GM12878 (cell line): ENCODE results near the gene B4GALT3. TPM values are rescaled to one million over a fixed set of nuclear protein-coding genes. Genes with fewer than 3 reads are reported as not detected.

Experiments
- ATAC-seq: fragments of 200-7000 bp; cut with Tn5 transposase; 3 replicates; pipeline ENCODE4 v1.9.1; 2020; ENCODE audit warnings: mild to moderate bottlenecking, moderate library complexity
- BruUV-seq: library from RNA; stranded (reverse); fragments of 400-500 nt; replicated peaks from 2 replicates; lab custom pipeline; 2021; lab: Mats Ljungman, UMichigan
- CTCF ChIA-PET: fragments of 300-600 bp; sonication (Branson Sonifier 250); formaldehyde crosslinking; extraction: SDS; loops from one replicate; lab custom pipeline; 2021; ENCODE audit warnings: inconsistent platforms; lab: Yijun Ruan, JAX
- POLR2A ChIA-PET: fragments of 350-600 bp; formaldehyde crosslinking; extraction: SDS; loops from one replicate; lab custom pipeline; 2021; ENCODE audit warnings: inconsistent platforms; lab: Charles Lee
- RAD21 ChIA-PET: fragments of 300-600 bp; sonication (Branson Sonifier 250); formaldehyde crosslinking; loops from one replicate; lab custom pipeline; 2023; ENCODE audit warnings: antibody characterized with exemption; ENCODE audit not compliant: unreplicated experiment; lab: Charles Lee
- SMC1A ChIA-PET: fragments of 300-600 bp; sonication (Branson Sonifier 250); formaldehyde crosslinking; loops from one replicate; lab custom pipeline; 2023; ENCODE audit not compliant: unreplicated experiment, uncharacterized antibody; lab: Charles Lee
- DNase-seq: peaks from one replicate; pipeline ENCODE4 v3.0.0-alpha.2; 2011; ENCODE audit warnings: low read depth, low spot score
- FAIRE-seq: peaks from 3 replicates; lab custom pipeline; 2011; peaks lifted over from hg19 to GRCh38; lab: Jason Lieb, UNC
- H2AFZ ChIP-seq: 2 replicates; pipeline ENCODE4 v1.6.0; 2011; ENCODE audit warnings: low read depth, low read length, control low read depth; ENCODE audit not compliant: control insufficient read depth
- H3K27ac ChIP-seq: 2 replicates; pipeline ENCODE4 v1.5.1; 2011; ENCODE audit warnings: control low read depth; ENCODE audit not compliant: control insufficient read depth, insufficient read depth
- H3K27me3 ChIP-seq, 2 experiments: replicated peaks in 1 of 2; 2 replicates each; pipeline versions ENCODE4 v1.6.0 to v1.6.1; 2011; ENCODE audit warnings: low read length in 1 of 2; ENCODE audit not compliant: control insufficient read depth in 2 of 2, insufficient read depth in 2 of 2
- H3K36me3 ChIP-seq, 2 experiments: 2 replicates each; pipeline ENCODE4 v1.5.1; 2011; ENCODE audit warnings: low read length in 1 of 2; ENCODE audit not compliant: control insufficient read depth in 2 of 2, insufficient read depth in 2 of 2
- H3K4me1 ChIP-seq: 2 replicates; pipeline ENCODE4 v1.6.1; 2011; ENCODE audit warnings: mild to moderate bottlenecking, low read length, moderate library complexity, mixed read lengths; ENCODE audit not compliant: control insufficient read depth, insufficient read depth
- H3K4me2 ChIP-seq: 2 replicates; pipeline ENCODE4 v1.6.0; 2011; ENCODE audit warnings: control low read depth; ENCODE audit not compliant: control insufficient read depth, insufficient read depth
- H3K4me3 ChIP-seq: fragments of 200-600 bp; sonication (generic); 2 replicates; pipeline ENCODE4 v1.5.1; 2016
- H3K79me2 ChIP-seq: 2 replicates; pipeline ENCODE4 v1.6.0; 2011; ENCODE audit warnings: low read length; ENCODE audit not compliant: control insufficient read depth, insufficient read depth
- H3K9ac ChIP-seq: 2 replicates; pipeline ENCODE4 v1.8.0; 2011; ENCODE audit warnings: low read length, control low read depth, mixed read lengths; ENCODE audit not compliant: control insufficient read depth, insufficient read depth
- H3K9me3 ChIP-seq: replicated peaks from 3 replicates; pipeline ENCODE4 v1.5.1; 2011; ENCODE audit warnings: mild to moderate bottlenecking, low read length; ENCODE audit not compliant: control insufficient read depth, insufficient read depth
- H4K20me1 ChIP-seq: 2 replicates; pipeline ENCODE4 v1.6.0; 2011; ENCODE audit not compliant: control insufficient read depth, insufficient read depth
- ATF7 ChIP-seq: fragments of 450-650 bp; IDR thresholded peaks from 2 replicates; pipeline ENCODE4 v1.6.1; 2016; ENCODE audit warnings: low read depth, mild to moderate bottlenecking
- BHLHE40 ChIP-seq, 2 experiments: fragments of 450-650 bp in 1 of 2; IDR thresholded peaks; 2 replicates each; pipeline ENCODE4 v1.6.1; 2011 to 2017; ENCODE audit warnings: low read depth in 2 of 2, borderline replicate concordance in 1 of 2, improper control_type of control experiment in 1 of 2, low read length in 1 of 2, mild to moderate bottlenecking in 1 of 2
- CHD1 ChIP-seq: IDR thresholded peaks from 2 replicates; pipeline ENCODE4 v1.6.1; 2012; ENCODE audit warnings: low read depth, low read length, improper control_type of control experiment
- IRF4 ChIP-seq: IDR thresholded peaks from 2 replicates; pipeline ENCODE4 v1.6.1; 2011; ENCODE audit warnings: low read depth, low read length
- KLF5 ChIP-seq: fragments of 450-650 bp; IDR thresholded peaks from 2 replicates; pipeline ENCODE4 v1.6.1; 2014; ENCODE audit warnings: mild to moderate bottlenecking; ENCODE audit not compliant: partially characterized antibody
- MTA3 ChIP-seq: IDR thresholded peaks from 2 replicates; pipeline ENCODE4 v1.6.1; 2012; ENCODE audit warnings: low read length, inconsistent platforms, borderline replicate concordance
- NBN ChIP-seq: fragments of 450-650 bp; IDR thresholded peaks from 2 replicates; pipeline ENCODE4 v1.6.1; 2016
- NFXL1 ChIP-seq: fragments of 450-650 bp; IDR thresholded peaks from 2 replicates; pipeline ENCODE4 v1.6.1; 2017; ENCODE audit warnings: antibody characterized with exemption, mild to moderate bottlenecking, borderline replicate concordance
- POLR2AphosphoS2 ChIP-seq: IDR thresholded peaks from 2 replicates; pipeline ENCODE4 v1.6.1; 2011; ENCODE audit warnings: low read depth, mild to moderate bottlenecking, low read length, improper control_type of control experiment, moderate library complexity
- RAD21 ChIP-seq: IDR thresholded peaks from 2 replicates; pipeline ENCODE4 v1.6.1; 2011; ENCODE audit warnings: mild to moderate bottlenecking, low read depth, low read length, moderate library complexity; ENCODE audit not compliant: insufficient read depth
- RBBP5 ChIP-seq: fragments of 200-600 bp; sonication (generic); conservative IDR thresholded peaks from 2 replicates; pipeline ENCODE4 v1.6.1; 2016
- SIX5 ChIP-seq: IDR thresholded peaks from 2 replicates; pipeline ENCODE4 v1.6.1; 2011; ENCODE audit warnings: mild to moderate bottlenecking, low read depth, low read length, moderate library complexity; ENCODE audit not compliant: severe bottlenecking
- SMC3 ChIP-seq: IDR thresholded peaks from 2 replicates; pipeline ENCODE4 v1.6.1; 2011; ENCODE audit warnings: low read length, improper control_type of control experiment, borderline replicate concordance
- SPI1 ChIP-seq: IDR thresholded peaks from 2 replicates; pipeline ENCODE4 v1.6.1; 2011; ENCODE audit warnings: low read depth, mild to moderate bottlenecking, low read length, moderate library complexity, borderline replicate concordance; ENCODE audit not compliant: insufficient read depth
- YY1 ChIP-seq: IDR thresholded peaks from 2 replicates; pipeline ENCODE4 v1.6.1; 2011; ENCODE audit warnings: low read depth, mild to moderate bottlenecking, low read length
- WGBS: methylation state at CpG from one replicate; pipeline ENCODE4 v1.1.6; 2016; ENCODE audit warnings: low lambda C conversion rate; ENCODE audit not compliant: insufficient replicate concordance, insufficient coverage; ENCODE audit errors: missing lambda C conversion rate; 5-methylcytosine and 5-hydroxymethylcytosine counted together
- in situ Hi-C: fragments of 300-500 bp; cut with MboI; formaldehyde crosslinking; loops from 9 replicates; pipeline ENCODE4 v1.14.3; 2018; ENCODE audit warnings: mixed read lengths
- intact Hi-C: fragments of 100-400 bp; cut with micrococcal nuclease; formaldehyde crosslinking; loops from one replicate; pipeline ENCODE4 v1.14.2; 2022; ENCODE audit not compliant: unreplicated experiment
- polyA plus RNA-seq, 11 experiments: library from polyadenylated mRNA; depleted of rRNA in 4 of 11; unstranded in 6 of 11; stranded (reverse) in 5 of 11; fragments of >200 nt; fragmentation: Nextera tagmentation in 4 of 11; fragmentation: Illumina TruSeq in 1 of 11; extraction: Ambion mirVana in 4 of 11; extraction: Trizol in 1 of 11; gene quantifications; 1 replicate in 1 of 11; 2 replicates in 10 of 11; pipeline versions ENCODE4 v1.2.1 to v1.2.3, GENCODE V29; 2011 to 2016; ENCODE audit warnings: inconsistent platforms in 2 of 11, missing spikeins in 2 of 11, low read depth in 1 of 11
- total RNA-seq, 4 experiments: library from RNA; depleted of rRNA in 3 of 4; stranded (reverse); fragments of >200 nt in 3 of 4; fragmentation: Illumina TruSeq in 1 of 4; extraction: Trizol in 1 of 4; gene quantifications; 2 replicates each; pipeline versions ENCODE4 v1.2.1 to v1.2.3, GENCODE V29; 2013 to 2021
- TF ChIP-seq, protein P1 (sequence below), 3 experiments: IDR thresholded peaks in 2 of 3; conservative IDR thresholded peaks in 1 of 3; 2 replicates each; pipeline ENCODE4 v1.5.1; 2011; ENCODE audit warnings: low read depth in 3 of 3, low read length in 3 of 3, mild to moderate bottlenecking in 3 of 3, control low read depth in 2 of 3, moderate library complexity in 2 of 3, inconsistent platforms in 1 of 3, mixed read lengths in 1 of 3; ENCODE audit not compliant: control insufficient read depth in 2 of 3, insufficient read depth in 1 of 3; ENCODE audit errors: extremely low read depth in 1 of 3
- TF ChIP-seq, protein P2 (sequence below): fragments of 150-350 bp; IDR thresholded peaks from 2 replicates; pipeline ENCODE4 v1.6.1; 2014; ENCODE audit warnings: mild to moderate bottlenecking, low read depth, low read length

B4GALT3 gene
- total and polyA plus RNA-seq, 10 of the 15 experiments (the other 5 are each of a cell fraction or from before 2014, with no cell fraction given): 27.1 to 58.9 (median 42.6) TPM

DNA sequence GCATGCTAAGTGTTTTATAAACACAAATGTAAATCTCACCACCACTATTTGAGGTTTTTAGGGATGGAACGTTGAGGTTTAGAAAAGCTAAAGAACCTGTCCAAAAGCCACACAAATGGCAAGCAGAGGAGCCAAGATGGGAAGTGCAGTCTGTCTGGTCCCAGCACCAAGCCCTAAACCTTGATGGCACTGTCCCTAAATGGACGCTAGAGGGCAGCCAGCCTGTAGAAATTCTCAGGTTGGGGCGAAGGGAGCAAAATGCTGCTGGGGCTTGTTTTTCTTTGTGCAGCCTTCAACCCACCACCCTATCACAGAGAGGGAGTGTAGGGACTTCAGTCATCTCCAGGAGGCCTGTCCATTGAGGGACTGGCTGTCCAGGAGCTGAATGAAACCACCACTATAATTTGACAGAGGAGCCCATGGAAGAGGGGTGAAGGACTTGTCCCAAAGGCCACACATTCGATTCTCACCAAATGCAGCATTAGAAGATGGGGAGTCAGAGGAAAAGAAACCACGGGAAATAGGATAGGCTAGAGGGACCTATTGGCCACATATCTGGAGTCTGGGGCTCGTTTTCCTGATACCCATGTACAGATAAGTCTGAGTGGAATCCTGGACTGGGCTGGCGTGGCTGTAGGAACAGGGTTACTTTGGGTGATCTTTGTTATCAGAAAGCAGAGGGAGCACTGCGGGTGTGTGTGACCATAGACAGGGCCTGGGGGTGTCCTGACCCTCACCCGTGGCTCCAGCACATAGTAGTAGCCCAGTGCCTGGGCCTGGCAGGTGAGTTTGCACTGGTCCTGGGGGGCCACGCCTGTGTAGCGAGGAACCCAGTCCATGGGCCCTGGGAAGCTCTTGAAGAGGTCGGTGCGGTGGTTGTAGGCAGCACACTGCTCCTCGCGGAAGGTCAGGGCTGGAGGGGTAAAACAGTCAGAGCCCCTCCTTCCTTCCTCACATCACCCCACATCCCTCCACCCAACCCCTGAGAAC, 15.5 kb upstream of the B4GALT3 start:
- peak; percentile 88 for FAIRE-seq
- peak; percentile 49; the same call in 1 of the 2 replicates for TF ChIP-seq SPI1
- TF ChIP-seq SMC3: peak; percentile 82
- no peak for TF ChIP-seq MTA3
- TF ChIP-seq, protein P1, sequence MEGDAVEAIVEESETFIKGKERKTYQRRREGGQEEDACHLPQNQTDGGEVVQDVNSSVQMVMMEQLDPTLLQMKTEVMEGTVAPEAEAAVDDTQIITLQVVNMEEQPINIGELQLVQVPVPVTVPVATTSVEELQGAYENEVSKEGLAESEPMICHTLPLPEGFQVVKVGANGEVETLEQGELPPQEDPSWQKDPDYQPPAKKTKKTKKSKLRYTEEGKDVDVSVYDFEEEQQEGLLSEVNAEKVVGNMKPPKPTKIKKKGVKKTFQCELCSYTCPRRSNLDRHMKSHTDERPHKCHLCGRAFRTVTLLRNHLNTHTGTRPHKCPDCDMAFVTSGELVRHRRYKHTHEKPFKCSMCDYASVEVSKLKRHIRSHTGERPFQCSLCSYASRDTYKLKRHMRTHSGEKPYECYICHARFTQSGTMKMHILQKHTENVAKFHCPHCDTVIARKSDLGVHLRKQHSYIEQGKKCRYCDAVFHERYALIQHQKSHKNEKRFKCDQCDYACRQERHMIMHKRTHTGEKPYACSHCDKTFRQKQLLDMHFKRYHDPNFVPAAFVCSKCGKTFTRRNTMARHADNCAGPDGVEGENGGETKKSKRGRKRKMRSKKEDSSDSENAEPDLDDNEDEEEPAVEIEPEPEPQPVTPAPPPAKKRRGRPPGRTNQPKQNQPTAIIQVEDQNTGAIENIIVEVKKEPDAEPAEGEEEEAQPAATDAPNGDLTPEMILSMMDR (IDR thresholded peaks at IDR 0.05 in 2 of 3, conservative IDR thresholded peaks at IDR 0.05 in 1 of 3; ENCODE audit: control insufficient read depth in 2 of 3, extremely low read depth in 1 of 3, insufficient read depth in 1 of 3, low read depth in 3 of 3, low read length in 3 of 3): peak; percentile 89 to 95 (median 89)
- TF ChIP-seq, protein P2, sequence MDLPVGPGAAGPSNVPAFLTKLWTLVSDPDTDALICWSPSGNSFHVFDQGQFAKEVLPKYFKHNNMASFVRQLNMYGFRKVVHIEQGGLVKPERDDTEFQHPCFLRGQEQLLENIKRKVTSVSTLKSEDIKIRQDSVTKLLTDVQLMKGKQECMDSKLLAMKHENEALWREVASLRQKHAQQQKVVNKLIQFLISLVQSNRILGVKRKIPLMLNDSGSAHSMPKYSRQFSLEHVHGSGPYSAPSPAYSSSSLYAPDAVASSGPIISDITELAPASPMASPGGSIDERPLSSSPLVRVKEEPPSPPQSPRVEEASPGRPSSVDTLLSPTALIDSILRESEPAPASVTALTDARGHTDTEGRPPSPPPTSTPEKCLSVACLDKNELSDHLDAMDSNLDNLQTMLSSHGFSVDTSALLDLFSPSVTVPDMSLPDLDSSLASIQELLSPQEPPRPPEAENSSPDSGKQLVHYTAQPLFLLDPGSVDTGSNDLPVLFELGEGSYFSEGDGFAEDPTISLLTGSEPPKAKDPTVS: no peak
- TF ChIP-seq IRF4: 0 out of 2 replicates have a peak, but pooled peaks have one; percentile 31
- TF ChIP-seq POLR2AphosphoS2: no peak
- no peak for TF ChIP-seq RBBP5
- TF ChIP-seq NFXL1: no peak
- no peak for TF ChIP-seq KLF5
- no peak for TF ChIP-seq ATF7
- 0 out of 2 replicates have a peak, but pooled peaks have one; percentile 26 for TF ChIP-seq NBN
- TF ChIP-seq BHLHE40 (IDR thresholded peaks at IDR 0.05; ENCODE audit: borderline replicate concordance in 1 of 2, low read depth in 2 of 2, low read length in 1 of 2): 0 out of 4 replicates have a peak, but pooled peaks of 1 of the 2 experiments have one; percentile 25
- no peak for TF ChIP-seq CHD1
- peak; percentile 84 for TF ChIP-seq RAD21
- TF ChIP-seq YY1: peak; percentile 59; the same call in 1 of the 2 replicates
- no peak for TF ChIP-seq SIX5
- TF ChIP-seq, all 136 proteins: peak for 8
- Histone ChIP-seq H3K4me3 (no peak overlapping the region), H3K79me2 (no peaks in the 10 kb centered on the region), H3K4me2 (no peak overlapping the region), H3K9ac (no peak overlapping the region), H3K27me3 (no peaks in the 10 kb centered on the region), H2AFZ (peak overlapping the region; percentile 82), H3K9me3 (no peaks in the 10 kb centered on the region), H3K36me3 (no peaks in the 10 kb centered on the region), H3K4me1 (peaks cover 19% of the 10 kb centered on the region), H3K27ac (no peak overlapping the region), H4K20me1 (no peaks in the 10 kb centered on the region)
- CTCF ChIA-PET: interaction anchor here (1.0 to 7.0 kb wide), 20 partner anchors 10 to 549 kb away, joined by 3 to 164 read pairs (median 10); partner anchors contain the start of genes APOA2, CFAP126, NDUFS2 and PPOX
- intact Hi-C loops (loop anchor here (1.0 kb wide), 3 partner anchors 33 to 190 kb away; no protein-coding TSS in a partner anchor), in situ Hi-C loops (loop anchor here (10.0 kb wide), 1 partner anchor 552 kb away; the partner anchor contains the start of gene DUSP12)
- BruUV-seq: no TSS peak
- SMC1A ChIA-PET: interaction anchor here (0.9 to 5.3 kb wide), 13 partner anchors 11 to 546 kb away, joined by 3 to 55 read pairs (median 6); partner anchors contain the start of genes NDUFS2, PPOX and TOMM40L
- WGBS: 51% methylated on average over 15 of the region's 15 CpGs
- POLR2A ChIA-PET: interaction anchor here (1.7 to 3.3 kb wide), 2 partner anchors 10 to 33 kb away, joined by 9 to 18 read pairs; partner anchors contain the start of genes NDUFS2 and TOMM40L
- DNase-seq: no peak
- peak; percentile 94 for ATAC-seq
- RAD21 ChIA-PET: interaction anchor here (1.4 to 7.2 kb wide), 7 partner anchors 12 to 189 kb away, joined by 4 to 55 read pairs (median 6); partner anchors contain the start of genes APOA2 and TOMM40L
